ENCODE data around the gene ARVCF.

DNA sequence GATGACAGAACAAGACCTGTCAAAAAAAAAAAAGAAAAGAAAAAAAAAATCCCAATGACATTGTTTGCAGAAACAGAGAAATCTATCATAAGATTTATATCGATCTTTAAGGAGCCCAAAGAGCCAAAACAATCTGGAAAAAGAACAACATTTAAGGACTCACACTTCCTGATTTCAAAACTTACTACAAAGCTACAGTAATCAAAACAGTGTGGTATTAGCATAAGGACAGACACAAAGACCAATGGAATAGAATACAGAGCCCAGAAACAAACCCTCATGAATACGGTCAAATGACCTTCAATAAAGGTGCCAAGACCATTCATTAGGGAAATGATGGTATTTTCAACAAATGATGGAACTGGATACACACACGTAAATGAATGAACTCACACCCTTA lies 12.2 kb downstream of the ARVCF start:
- TF ChIP-seq POLR2A (IDR thresholded peaks at IDR 0.05; ENCODE audit: low read depth, low read length) (no peak), POLR2AphosphoS5 (IDR thresholded peaks at IDR 0.05; ENCODE audit: low read depth, low read length) (no peak), SPI1 (IDR thresholded peaks at IDR 0.05; ENCODE audit: low read depth, low read length) (no peak), TAF1 (IDR thresholded peaks at IDR 0.05; ENCODE audit: low read depth, low read length) (no peak), PAX5 (IDR thresholded peaks at IDR 0.05; ENCODE audit: insufficient read depth, low read length, severe bottlenecking) (no peak), POU2F2 (IDR thresholded peaks at IDR 0.05; ENCODE audit: low read depth, low read length) (no peak)
